Measurements from ENCODE around the gene SYNJ2. TPM values are rescaled to one million over a fixed set of nuclear protein-coding genes. Genes with fewer than 3 reads are reported as not detected.

SYNJ2 gene
- total RNA-seq, 1 experiment from 2014 or later, result 45.0 TPM

- Histone ChIP-seq H3K4me3 (ENCODE audit: low read depth, low read length) (no peak overlapping the region), H3K4me1 (no peaks in the 10 kb centered on the region; the same call in 1 of the 2 replicates), H3K9me3 (no peaks in the 10 kb centered on the region), H3K27me3 (replicated peaks; ENCODE audit: control insufficient read depth, insufficient read depth, low read length) (no peaks in the 10 kb centered on the region), H3K36me3 (ENCODE audit: control insufficient read depth, insufficient read depth, low read length) (no peaks in the 10 kb centered on the region)
- no TSS peak for BruUV-seq (replicated peaks)
- DNase-seq, result no peak
- Mint-ChIP-seq H3K4me1 (ENCODE audit: low read depth, unreplicated experiment) (peaks cover 16% of the 10 kb centered on the region), H3K27ac (ENCODE audit: unreplicated experiment) (no peak overlapping the region), H3K9me3 (ENCODE audit: unreplicated experiment) (no peaks in the 10 kb centered on the region), H3K4me3 (ENCODE audit: unreplicated experiment) (no peak overlapping the region), H3K36me3 (ENCODE audit: insufficient read depth, unreplicated experiment) (peaks cover 33% of the 10 kb centered on the region), H3K27me3 (ENCODE audit: insufficient read depth, unreplicated experiment) (no peaks in the 10 kb centered on the region)
- POLR2A ChIA-PET, result no interaction called here
- CTCF ChIA-PET, result no interaction called here
- intact Hi-C loops (cut with micrococcal nuclease; ENCODE audit: unreplicated experiment), result no loop called here
- TF ChIP-seq CTCF (IDR thresholded peaks at IDR 0.05; ENCODE audit: insufficient read depth in 1 of 2, low read depth in 1 of 2, low read length in 1 of 2, severe bottlenecking in 1 of 2, unreplicated experiment in 1 of 2), result no peak
These were observed 35.1 kb downstream of the SYNJ2 start for GRCh38 chr6:158016571-158017383.

GRCh38 chr6:158017621-158018040 is 36.0 kb downstream of the SYNJ2 start:
- Histone ChIP-seq H3K4me1 (no peaks in the 10 kb centered on the region; the same call in 1 of the 2 replicates), H3K36me3 (ENCODE audit: control insufficient read depth, insufficient read depth, low read length) (no peaks in the 10 kb centered on the region), H3K27me3 (replicated peaks; ENCODE audit: control insufficient read depth, insufficient read depth, low read length) (no peaks in the 10 kb centered on the region), H3K4me3 (ENCODE audit: low read depth, low read length) (no peak overlapping the region), H3K9me3 (no peaks in the 10 kb centered on the region)
- Mint-ChIP-seq H3K36me3 (ENCODE audit: insufficient read depth, unreplicated experiment) (peaks cover 30% of the 10 kb centered on the region), H3K9me3 (ENCODE audit: unreplicated experiment) (no peaks in the 10 kb centered on the region), H3K27me3 (ENCODE audit: insufficient read depth, unreplicated experiment) (no peaks in the 10 kb centered on the region), H3K4me3 (ENCODE audit: unreplicated experiment) (no peak overlapping the region), H3K27ac (ENCODE audit: unreplicated experiment) (no peak overlapping the region), H3K4me1 (ENCODE audit: low read depth, unreplicated experiment) (peaks cover 9% of the 10 kb centered on the region)
- POLR2A ChIA-PET, result no interaction called here
- intact Hi-C loops (cut with micrococcal nuclease; ENCODE audit: unreplicated experiment), result no loop called here
- no peak for TF ChIP-seq CTCF (IDR thresholded peaks at IDR 0.05; ENCODE audit: insufficient read depth in 1 of 2, low read depth in 1 of 2, low read length in 1 of 2, severe bottlenecking in 1 of 2, unreplicated experiment in 1 of 2)
- no peak for DNase-seq
- CTCF ChIA-PET, result interaction anchor here (0.7 kb wide), 1 partner anchor 9 kb away, joined by 3 read pairs; no protein-coding TSS in a partner anchor
- BruUV-seq (replicated peaks), result no TSS peak

GRCh38 chr6:158018041-158018771 is 36.5 kb downstream of the SYNJ2 start:
- no peak overlapping the region for H3K4me3 Mint-ChIP-seq (ENCODE audit: unreplicated experiment)
- no peaks in the 10 kb centered on the region for H3K27me3 Mint-ChIP-seq (ENCODE audit: insufficient read depth, unreplicated experiment)
- H3K27ac Mint-ChIP-seq (ENCODE audit: unreplicated experiment), result no peak overlapping the region
- DNase-seq, result no peak
- intact Hi-C loops (cut with micrococcal nuclease; ENCODE audit: unreplicated experiment), result no loop called here
- CTCF ChIA-PET, result interaction anchor here (0.7 kb wide), 1 partner anchor 10 kb away, joined by 3 read pairs; no protein-coding TSS in a partner anchor
- H3K36me3 Mint-ChIP-seq (ENCODE audit: insufficient read depth, unreplicated experiment), result peaks cover 32% of the 10 kb centered on the region
- no peaks in the 10 kb centered on the region; the same call in 1 of the 2 replicates for H3K4me1 ChIP-seq
- no peak for TF ChIP-seq CTCF (IDR thresholded peaks at IDR 0.05; ENCODE audit: insufficient read depth in 1 of 2, low read depth in 1 of 2, low read length in 1 of 2, severe bottlenecking in 1 of 2, unreplicated experiment in 1 of 2)
- H3K4me1 Mint-ChIP-seq (ENCODE audit: low read depth, unreplicated experiment), result peaks cover 9% of the 10 kb centered on the region
- POLR2A ChIA-PET, result no interaction called here
- H3K36me3 ChIP-seq (ENCODE audit: control insufficient read depth, insufficient read depth, low read length), result no peaks in the 10 kb centered on the region; the same call in 1 of the 2 replicates
- no peaks in the 10 kb centered on the region for H3K9me3 Mint-ChIP-seq (ENCODE audit: unreplicated experiment)
- H3K27me3 ChIP-seq (replicated peaks; ENCODE audit: control insufficient read depth, insufficient read depth, low read length), result no peaks in the 10 kb centered on the region
- BruUV-seq (replicated peaks), result no TSS peak
- H3K4me3 ChIP-seq (ENCODE audit: low read depth, low read length), result no peak overlapping the region
- no peaks in the 10 kb centered on the region for H3K9me3 ChIP-seq
